ENCODE results near the gene GALNT13.

GALNT13 gene

DNA sequence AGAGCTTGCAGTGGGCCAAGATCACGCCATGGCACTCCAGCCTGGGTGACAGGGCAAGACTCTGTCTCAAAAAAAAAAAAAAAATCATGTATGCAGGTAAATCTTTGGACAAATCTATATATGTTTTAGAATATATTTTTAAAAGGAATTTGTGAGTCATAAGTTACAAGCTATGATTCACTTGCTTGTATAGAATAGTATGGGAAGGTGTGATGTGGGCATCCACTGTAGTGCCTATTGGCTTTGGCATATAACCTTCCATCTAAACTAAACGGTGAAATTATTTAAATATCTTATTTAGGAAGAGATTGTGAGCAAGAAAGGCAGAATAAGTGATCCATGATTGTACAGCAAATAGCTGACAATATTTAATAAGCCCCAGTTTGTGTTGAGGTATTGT is 261.1 kb downstream of the GALNT13 start:
- DNase-seq = no peak

- DNase-seq = no peak
Measured at GRCh38 chr2:154133823-154134222, 262.1 kb downstream of the GALNT13 start.

- DNase-seq = no peak
Measured at GRCh38 chr2:154140249-154141025, 268.7 kb downstream of the GALNT13 start.

- no peak for DNase-seq
Measured at GRCh38 chr2:154142480-154142879, 270.8 kb downstream of the GALNT13 start.

GRCh38 chr2:154143105-154143504 is 271.4 kb downstream of the GALNT13 start:
- DNase-seq = no peak

- no peak for DNase-seq
Measured at GRCh38 chr2:154158101-154158500, 286.4 kb downstream of the GALNT13 start.

- no peak for DNase-seq
Measured at GRCh38 chr2:154161286-154161685, 289.6 kb downstream of the GALNT13 start.

DNA sequence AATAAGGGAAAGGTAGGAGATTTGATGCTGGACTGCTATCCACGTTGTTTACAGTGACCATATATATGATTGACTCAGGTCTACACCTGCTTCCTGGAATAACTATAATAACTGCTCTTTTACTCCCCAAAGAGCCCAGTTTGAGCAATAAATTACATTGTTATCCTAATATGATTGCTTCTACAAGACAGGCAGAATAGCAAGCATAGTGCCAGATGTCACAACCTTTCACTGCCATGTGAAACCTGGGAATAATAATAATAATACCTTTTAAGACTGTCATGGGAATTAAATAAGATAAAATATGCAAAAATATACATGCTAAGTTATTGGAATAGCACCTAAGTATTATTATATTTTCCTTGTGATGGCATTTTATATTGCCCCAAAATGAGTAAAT is 298.7 kb downstream of the GALNT13 start:
- DNase-seq = no peak

DNA sequence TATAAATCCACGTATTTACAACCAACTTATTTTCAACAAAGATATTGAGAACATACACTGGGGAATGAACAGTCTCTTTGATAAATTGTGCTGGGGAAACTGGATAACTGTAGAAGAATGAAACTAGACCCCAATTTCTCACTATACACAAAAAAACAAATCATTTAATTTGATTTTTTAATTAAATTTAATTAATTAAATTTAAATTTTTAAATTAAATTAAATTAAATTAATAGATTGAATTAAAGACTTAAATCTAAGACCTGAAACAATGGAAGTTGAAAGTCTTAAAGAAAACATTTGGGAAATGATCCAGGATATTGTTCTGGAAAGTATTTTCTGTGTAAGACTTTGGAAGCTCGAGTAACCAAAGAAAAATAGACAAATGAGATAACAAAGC is 301.4 kb downstream of the GALNT13 start:
- DNase-seq = no peak

- no peak for DNase-seq
Measured at GRCh38 chr2:154173919-154174318, 302.2 kb downstream of the GALNT13 start.

GRCh38 chr2:154182008-154182407 is 310.3 kb downstream of the GALNT13 start:
- DNase-seq = no peak

GRCh38 chr2:154187948-154188347 is 316.2 kb downstream of the GALNT13 start:
- no peak for DNase-seq

DNA sequence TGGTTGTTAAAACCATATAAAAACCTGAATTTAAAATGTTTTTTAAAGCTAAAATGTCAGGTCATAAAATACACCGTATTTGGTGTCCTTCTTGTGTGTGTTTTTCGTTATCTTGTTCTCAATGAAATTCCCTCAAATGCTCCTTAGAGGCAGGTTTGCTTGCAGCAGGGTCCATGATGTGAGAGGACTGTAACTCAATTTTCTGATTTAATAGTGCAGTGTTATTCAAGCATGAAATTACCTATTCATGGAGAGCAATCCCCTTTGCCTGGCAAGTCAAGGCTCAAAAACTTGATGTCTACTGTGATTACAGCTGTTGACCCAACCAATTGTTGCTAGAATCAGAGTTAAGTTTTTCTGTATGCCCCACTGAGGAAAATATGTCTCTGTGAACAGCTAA is 318.2 kb downstream of the GALNT13 start:
- no peak for DNase-seq

DNA sequence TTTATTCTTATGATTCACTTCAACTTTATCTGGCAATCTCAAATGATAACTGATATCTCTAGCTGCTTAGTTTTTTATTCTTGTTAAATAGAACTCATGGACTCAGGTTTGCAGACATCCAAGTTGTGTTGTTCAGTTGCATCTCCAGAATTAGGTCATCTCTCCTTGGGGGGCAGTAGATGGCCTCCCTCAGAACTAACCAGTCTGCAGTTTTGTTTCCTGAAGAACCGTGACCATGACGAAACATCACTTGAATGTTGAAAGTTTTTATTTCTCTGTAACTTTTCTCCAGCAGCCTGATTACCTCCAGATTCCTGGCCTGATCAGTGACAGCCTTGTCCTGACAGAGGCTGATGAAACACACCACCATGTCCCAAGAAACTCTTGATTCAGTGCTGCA is 321.5 kb downstream of the GALNT13 start:
- DNase-seq = no peak

- DNase-seq = no peak
Measured at GRCh38 chr2:154194909-154195643, 323.4 kb downstream of the GALNT13 start.

- no peak for DNase-seq
Measured at GRCh38 chr2:154195644-154196195, 324.0 kb downstream of the GALNT13 start.

DNA sequence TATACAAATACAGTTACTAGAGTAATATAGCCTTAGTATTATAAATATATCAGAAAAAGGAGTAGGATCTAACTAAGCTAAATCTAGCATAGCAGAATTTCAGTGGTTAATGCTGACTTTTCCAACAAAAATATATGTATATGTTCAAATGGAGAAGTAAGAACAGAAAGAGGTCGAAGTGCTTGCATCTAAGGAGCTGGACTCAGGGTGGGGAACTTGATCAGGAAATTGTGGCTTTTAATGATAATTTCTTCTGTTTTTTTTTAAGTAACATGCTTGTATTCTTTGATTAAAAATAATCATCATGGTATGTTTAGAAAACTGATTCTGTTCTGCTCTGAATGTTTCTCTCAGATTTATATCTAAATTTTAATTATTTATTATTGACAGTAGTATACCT is 327.1 kb downstream of the GALNT13 start:
- DNase-seq = no peak

DNA sequence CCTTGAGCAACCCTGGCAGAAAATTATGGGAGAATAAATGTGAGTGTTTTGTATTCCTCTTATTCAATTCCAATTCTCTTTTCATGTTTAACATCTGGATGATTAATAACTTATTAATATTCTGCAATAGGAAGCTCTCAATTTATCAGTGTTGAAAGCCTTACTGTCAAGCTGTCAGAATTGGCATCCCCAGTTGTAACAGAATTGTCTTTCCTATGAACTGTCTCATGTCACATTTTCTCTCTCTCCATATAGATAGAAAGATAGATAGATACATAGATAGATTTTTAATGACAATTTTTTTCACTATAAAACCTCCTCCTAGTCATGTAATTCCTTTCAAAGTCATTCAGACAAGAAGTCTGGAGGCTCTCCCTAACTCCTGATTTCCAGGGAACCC is 331.5 kb downstream of the GALNT13 start:
- DNase-seq = no peak

GRCh38 chr2:154203902-154204301 is 332.2 kb downstream of the GALNT13 start:
- DNase-seq = no peak

GRCh38 chr2:154207288-154208047 is 335.7 kb downstream of the GALNT13 start:
- no peak for DNase-seq

DNA sequence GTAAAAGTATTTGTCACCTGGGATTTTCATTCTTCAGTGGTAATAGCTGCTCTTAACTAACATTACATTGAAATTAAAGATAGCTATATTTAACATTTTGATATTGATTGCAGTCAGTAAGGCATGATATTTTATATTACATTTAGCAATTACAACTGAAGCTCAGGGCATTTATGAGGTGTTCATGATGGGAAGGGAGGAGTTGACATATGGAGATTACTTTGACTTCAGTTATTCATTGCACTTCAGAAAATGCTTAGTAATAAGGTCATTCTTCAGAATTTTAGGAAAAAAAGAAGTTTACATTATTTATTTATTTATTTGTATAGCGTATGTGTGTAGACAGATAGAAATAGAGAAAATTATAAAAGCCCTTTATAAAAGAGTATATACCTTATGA is 352.0 kb downstream of the GALNT13 start:
- no peak for DNase-seq

DNA sequence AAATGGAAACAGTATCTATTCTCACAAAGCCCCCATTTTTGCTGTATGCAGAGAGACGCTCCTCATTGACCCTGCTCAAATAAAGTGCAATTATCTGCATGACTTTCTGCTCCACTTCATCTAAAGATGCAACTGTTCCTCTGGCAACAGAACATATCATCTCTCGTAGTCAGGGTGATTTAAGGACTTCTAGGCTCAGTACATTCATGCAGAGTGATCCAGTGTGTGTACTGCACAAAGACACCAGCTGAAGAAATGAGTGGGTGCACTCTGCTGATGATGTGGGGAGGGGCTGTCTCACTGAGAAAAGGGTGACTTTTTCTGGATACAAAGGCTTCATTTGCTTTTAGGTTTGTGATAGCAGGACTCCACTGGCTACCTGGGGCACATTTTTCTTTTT is 355.2 kb downstream of the GALNT13 start:
- DNase-seq = no peak

GRCh38 chr2:154228566-154229280 is 357.0 kb downstream of the GALNT13 start:
- DNase-seq = no peak

All from stimulated activated CD4-positive, alpha-beta T cell treated with anti-CD3 and anti-CD28 coated beads, Interleukin-2, amount 100 ng/mL, for 48 hours (primary cell).